SKM-1 treated with dmso at 0.1 percent for 144 hours (cell line): ENCODE measurements around the gene UBQLN1.
"Not testable (repeated sequence)": the region's sequence is repeated elsewhere in the genome, so short reads cannot be mapped to it uniquely, and the experiment has no call there.

ENCODE experiments used
- DNase-seq: peaks from one replicate; lab custom pipeline; 2025; ENCODE audit not compliant: unreplicated experiment; lab: John Stamatoyannopoulos, UW

The UBQLN1 gene

DNA sequence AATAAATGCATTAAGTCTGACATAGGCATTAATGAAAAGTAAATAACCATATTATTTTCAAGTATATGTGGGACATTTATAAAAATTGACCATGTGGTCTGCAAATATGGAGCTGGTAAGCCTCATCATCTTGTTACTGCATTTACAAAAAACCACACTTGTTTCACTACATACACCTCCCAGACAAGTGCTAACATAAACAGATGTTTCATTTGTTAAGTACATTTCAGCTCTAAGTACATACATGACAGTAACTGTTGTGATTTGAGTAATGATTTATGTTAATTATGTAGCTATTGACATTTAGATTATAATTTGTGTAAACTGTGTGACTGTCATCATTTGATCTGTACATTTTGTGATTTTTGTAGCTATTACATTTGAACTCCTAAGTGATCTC lies 70.9 kb downstream of the UBQLN1 start:
- no peak for DNase-seq

DNA sequence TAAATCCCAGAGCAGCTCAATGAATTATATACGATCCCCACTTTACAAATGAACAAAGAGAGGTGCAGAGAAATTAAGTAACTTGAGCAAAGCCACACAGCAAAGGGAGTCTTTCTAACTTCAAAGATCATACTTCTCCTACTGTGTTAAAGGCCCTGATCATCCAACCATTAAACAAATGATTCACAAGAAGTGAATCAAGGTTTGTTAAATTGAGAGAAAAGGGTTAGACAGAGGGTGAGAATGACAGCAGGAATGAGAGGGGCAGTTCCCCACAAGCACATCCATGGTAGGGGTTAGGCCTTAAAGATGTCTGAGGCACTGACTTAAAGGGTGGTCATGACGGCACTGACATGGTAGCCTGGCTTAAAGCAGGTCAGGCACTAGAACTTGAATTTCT lies 74.1 kb downstream of the UBQLN1 start:
- DNase-seq, result no peak

DNA sequence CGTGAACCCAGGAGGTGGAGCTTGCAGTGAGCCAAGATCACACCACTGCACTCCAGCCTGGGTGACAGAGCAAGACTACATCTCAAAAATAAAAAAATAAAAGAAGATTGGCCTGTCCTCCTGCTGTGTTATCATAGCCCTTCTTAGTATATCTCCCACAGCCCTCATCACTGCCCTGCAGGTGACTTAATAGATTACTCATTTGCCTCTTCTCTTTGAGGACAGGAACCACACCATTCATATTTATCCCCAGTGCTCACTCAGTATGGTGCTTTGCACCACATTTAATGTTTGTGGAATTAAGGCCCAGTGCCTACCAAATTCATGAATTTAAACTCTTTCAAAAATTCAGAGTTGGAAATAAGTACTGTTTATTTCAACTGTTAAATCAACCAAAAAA lies 74.5 kb downstream of the UBQLN1 start:
- no peak for DNase-seq

DNA sequence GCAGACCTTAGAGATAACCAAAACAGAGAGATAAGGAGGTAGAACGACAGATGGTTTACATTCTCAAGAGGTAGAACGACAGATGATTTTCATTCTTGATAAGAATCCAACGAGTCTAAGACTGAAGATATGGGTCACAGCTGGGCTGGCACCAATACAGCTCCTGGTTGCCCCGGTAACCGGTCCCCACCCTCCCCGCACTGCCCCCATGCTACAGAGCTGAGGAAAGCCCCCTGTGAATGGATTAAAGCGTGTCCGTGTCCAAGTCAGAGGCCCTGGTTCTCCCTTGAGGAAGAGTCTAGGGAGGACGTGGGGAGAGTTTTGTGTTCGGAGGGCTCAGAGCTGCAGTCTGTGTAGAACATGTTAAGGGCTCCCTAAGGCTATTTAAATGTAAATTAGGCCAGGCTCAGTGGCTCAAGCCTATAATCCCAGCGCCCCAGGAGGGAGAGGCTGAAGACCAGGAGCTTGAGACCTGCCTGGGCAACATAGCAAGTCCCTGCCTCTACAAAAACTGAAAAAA lies 76.8 kb downstream of the UBQLN1 start:
- DNase-seq, result no peak

DNA sequence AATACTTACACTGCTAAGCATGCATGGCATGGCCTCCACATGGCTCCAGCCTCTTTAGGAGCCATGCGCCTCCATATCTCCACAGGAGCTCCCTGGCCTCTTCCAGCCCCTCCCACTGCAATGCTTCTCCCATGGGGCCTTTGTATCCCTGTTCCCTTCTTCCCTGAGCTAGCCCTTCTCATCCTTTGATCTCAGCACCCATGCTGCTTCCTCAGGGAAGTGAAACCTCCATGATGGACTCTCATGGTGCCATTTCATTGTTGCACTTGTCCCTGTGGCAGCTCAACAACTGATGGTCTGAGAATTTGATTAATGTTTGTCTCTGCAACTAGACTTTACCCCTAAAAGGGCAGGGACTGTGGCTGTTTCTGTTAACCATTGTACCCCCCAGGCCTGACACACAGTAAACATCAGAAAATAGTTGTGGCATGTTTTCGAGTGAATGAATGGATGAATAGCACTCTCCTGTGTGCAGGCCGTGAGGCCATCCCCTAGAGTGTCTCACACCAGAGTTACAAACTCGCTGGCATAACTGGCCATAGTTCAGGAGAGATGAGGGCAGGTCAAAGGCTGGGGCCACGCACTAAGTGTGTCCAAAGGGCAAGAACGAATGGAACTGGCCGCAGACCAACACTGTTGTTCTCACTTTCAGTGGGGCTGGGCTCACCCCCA lies 78.2 kb downstream of the UBQLN1 start:
- no peak for DNase-seq

DNA sequence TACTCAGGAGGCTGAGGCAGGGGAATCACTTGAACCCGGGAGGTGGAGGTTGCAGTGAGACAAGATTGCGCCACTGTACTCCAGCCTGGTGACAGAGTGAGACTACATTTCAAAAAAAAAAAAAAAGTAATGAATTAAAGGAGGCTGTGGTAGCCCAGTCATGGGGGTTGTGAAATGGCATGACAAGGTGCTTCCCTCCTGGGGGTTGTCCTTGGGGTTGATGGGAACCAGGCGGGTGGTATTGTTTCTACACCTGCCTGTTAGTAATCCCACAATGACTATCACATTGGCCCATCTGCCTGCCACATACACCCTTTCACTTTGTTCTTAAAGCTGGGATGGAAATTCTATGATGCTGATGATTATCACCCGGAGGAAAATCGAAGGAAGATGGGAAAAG lies 79.2 kb downstream of the UBQLN1 start:
- DNase-seq, result no peak

DNA sequence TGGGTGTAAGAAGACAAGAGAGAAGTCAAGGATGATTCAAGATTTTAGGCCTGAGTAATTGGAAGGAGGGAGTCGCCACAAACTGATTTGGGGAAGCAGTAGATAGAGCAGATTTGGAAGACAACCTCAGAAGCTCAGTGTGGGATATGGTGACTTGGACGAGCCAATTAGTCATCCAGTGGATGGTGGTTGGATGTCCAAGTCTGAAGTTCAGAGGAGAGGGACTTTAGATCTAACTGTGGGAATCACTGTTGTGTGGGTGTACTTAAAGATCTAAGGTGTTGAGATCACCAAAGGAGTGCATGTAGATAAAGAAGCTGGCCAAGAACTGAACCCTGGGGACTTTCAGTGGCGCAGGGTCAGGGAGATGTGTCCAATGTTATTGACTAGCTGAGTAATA lies 82.6 kb downstream of the UBQLN1 start:
- no peak for DNase-seq

DNA sequence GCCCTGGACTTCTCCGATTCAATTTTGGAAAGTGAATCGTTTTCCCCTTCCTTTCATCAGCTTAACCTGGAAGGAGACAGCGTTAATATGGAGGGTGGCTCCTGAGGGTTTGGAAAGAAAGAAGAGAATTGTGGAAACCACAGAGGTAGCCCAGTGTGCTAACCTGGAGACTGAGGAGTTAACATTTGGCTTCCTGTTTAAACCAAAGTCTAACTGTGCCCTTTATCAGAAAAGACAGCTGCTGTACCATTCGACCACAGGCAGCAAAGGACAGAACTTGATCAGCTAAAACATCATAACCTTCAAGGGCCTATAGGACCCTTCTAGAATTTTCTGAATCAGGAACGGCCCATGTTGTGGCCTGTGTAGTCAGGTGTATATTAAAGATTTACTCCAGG lies 84.1 kb downstream of the UBQLN1 start:
- DNase-seq, result no peak

DNA sequence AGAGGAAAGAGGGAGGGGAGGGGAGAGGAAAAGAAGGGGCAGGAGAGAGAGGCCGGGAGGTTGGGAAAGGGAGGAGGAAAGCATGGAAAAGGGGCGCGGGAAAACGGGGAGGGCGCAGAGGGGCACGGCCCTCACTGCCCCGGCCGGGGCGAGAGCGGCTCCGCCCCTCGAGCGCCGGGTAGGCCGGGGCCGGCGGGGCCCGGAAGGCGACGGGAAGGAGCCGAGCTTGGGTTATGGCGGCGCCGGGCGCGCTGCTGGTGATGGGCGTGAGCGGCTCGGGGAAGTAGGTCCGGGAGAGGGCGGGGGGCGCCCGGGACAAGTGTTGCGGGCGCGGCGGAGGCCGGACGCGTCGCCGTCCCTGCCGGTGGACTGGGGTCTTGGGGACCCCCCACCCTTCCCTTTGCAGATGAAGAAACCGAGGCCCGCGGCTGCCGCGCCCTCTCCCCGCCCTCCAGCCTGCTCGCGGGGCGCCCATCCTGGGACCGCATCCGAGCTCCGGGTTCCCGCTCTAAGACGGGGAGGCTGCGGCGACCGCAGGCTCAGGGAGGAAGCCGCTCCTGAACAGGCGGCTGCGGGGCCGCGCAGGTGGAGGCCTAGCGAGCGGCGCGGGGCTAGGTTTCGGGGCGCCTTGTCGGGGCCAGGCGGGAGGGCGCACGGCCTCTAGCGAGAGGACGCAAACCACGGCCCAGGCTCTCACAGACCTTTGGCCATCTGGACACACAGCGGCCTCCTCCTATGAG lies 84.6 kb downstream of the UBQLN1 start, which contains the start of gene IDNK:
IDNK (plus strand) TSS at position 205 of the 740 bp plus-strand sequence; CDS start at position 234, 29 bp downstream.
- no peak for DNase-seq

DNA sequence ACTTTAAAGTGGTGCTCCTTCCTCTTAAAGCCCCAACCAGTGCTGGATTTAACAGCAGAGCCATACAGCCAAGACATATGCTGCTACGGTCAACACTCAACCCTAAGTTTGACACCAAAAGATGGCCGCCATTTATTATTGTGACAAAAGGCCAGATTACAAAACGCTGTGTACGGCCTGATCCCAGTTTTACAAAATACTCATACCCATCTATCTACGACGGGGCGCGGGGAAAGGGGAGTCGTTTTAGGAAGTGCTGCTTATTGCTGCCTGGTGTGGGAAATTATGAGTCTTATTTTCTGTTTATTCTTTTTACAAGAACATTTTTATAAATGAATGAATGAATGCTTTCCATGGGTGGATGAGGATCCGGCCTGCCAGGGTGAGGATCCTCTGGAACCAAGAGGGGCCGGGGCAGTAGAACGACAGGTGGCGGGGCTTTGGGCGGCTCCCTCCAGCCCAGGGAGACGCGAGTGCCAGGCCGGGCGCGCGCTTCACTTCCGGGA lies 85.3 kb downstream of the UBQLN1 start:
- no peak for DNase-seq

DNA sequence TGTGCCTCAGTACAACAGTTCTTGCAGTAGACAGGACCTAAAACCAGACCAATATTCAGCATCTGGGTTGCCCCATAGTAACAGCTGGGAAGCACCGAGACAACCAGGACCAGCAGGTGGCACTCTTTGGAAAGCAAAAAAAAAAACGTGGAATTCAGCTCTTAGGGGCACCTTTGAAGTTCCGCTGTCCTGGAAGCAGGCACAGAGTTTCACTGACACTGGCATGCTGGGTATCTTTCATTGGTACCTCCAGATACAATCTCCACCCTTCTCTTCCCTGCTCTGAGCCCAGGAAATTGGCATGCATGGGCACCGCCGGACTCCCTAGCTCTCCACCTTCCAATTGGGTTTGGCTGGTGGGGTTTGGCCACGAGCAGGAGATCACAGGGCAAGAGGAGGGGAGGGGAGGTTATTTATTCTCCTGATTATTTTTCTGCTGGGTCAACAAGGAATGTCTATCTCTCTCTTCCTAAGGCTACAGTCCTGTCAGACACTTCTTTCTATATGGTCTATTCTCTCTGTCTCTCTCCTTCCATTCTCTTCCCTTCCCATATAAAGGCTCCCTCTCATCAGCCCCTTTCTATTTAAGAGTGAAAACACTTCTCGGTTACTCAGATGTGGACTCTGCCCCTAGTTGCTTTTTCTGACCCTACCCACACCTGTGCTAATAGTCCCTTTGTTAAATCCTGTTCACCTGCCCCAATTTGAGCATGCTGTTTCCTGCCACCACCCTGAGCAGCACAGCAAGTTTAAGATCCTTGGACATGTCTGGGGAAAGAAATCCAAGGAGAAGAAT lies 86.7 kb downstream of the UBQLN1 start:
- no peak for DNase-seq

DNA sequence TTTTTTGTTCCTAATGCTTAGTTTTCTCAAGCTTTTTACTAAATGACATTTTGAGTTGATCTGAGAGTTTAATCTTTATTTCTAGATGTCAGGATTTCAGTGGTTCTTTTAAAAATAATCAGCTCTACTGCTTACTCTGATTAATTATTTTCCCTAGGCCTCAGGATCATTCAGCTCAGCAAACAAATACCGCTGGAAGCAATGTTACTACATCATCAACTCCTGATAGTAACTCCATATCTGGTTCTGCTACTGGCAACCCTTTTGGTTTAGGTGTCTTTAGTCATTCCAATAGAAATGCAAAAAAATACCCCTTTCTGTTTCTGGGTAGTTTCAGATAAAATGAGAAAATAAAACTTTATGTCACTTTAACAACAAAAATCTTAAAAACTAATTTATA lies 90.5 kb downstream of the UBQLN1 start:
- DNase-seq, result no peak

DNA sequence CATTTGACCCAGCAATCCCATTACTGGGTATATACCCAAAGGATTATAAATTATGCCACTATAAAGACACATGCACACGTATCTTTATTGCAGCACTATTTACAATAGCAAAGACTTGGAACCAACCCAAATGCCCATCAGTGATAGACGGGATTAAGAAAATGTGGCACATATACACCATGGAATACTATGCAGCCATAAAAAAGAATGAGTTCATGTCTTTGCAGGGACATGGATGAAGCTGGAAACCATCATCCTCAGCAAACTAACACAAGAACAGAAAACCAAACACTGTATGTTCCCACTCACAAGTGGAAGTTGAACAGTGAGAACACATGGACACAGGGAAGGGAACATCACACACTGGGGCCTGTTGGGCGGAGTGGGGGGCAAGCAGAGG lies 94.5 kb downstream of the UBQLN1 start:
- not testable (repeated sequence) for DNase-seq
